IPS-NIHi7 (cell line): ENCODE results near the gene PRR3.

Experiments used
- DNase-seq: peaks from one replicate; pipeline ENCODE4 v3.0.0; 2012; ENCODE audit warnings: mixed read lengths; ENCODE audit errors: extremely low spot score

The PRR3 gene

DNA sequence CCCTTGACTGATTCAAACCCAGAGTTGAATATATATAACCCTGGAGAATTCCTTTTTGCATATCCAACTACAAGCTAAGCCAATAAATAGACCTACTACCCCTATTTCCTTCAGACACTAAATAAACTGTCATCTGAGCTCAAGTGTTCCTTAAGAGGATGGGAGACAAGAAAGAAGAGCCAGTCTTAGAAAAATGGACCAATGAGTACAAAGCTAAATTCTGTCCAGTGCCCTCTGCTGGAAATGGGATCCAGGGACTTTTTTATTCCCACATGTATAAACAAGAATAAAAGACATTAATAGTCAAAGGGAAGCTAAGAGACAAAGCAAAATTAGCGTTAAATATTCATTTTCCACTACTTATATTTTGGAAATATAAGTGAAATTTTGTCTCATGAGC lies 55.1 kb downstream of the PRR3 start:
- DNase-seq: no peak

DNA sequence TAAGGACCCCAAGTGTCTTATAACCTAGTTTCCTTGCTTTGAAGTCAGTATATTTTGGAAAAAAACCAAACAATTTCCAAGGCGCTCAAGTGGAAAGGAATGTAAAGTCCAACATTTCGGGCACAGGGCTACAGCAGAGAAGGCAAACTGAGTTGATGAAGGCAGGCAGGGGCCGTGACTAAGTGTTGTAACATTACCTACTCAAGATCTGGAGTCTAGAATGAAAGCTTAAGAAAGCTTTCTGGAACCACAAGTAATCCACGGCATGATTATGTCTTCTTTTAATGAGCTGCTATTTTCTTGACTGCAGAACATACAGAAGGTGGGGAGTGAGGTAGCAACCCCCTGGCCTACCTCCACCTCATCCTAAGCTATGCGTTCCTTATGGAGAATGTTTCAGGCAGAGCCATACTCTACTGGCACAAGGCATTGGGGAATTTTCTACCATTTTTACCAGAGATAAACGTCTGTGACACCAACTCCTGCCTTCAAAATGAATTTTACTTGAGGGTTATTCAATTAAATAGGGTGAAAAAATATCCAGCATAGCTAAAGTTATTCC lies 55.7 kb downstream of the PRR3 start:
- DNase-seq: no peak
